Left colon (tissue), 2 donors: ENCODE results near the gene ACKR3. TPM values are rescaled to one million over a fixed set of nuclear protein-coding genes. Genes with fewer than 3 reads are reported as not detected.

Experiments
- ATAC-seq: fragments of 200-7000 bp; cut with Tn5 transposase; one replicate; pipeline ENCODE4 v1.9.1; 2020; ENCODE audit warnings: mild to moderate bottlenecking, moderate library complexity
- DNase-seq, 2 donors: peaks; one replicate each; pipeline ENCODE4 v3.0.0-alpha.2; 2020
- intact Hi-C, 2 donors: fragments of 100-400 bp; cut with DNase I in 1 of 2; cut with micrococcal nuclease in 1 of 2; formaldehyde crosslinking; loops; one replicate each; pipeline versions ENCODE4 v1.11.2 to v1.14.0; 2022; cut with DNase I, micrococcal nuclease
- total RNA-seq, 2 donors: library from RNA; stranded (reverse); fragmentation: NEBNext Ultra II Directional; extraction: Animal tissue kit (Norgen Biotek cat#: 25700); gene quantifications; one replicate each; pipeline ENCODE4 v1.2.1, GENCODE V29; 2021
- donor health status: DM: no; HTN: no; CAD: no.
- donor health status: DM: yes; HTN: yes; CAD: no.

Gene ACKR3
- total RNA-seq, 2 donors from 2014 or later: 8.5 to 11.3 TPM

GRCh38 chr2:236563953-236564352, 5.7 kb upstream of the ACKR3 start:
- no peak for ATAC-seq
- no peak for DNase-seq
- intact Hi-C loops: loop anchor here in 1 of 2 donors (10.0 kb wide), 1 partner anchor 209 kb away; no protein-coding TSS in a partner anchor

GRCh38 chr2:236565212-236565611, 4.4 kb upstream of the ACKR3 start:
- intact Hi-C loops: loop anchor here in 1 of 2 donors (5.0 to 10.0 kb wide), 2 partner anchors 53 to 210 kb away; no protein-coding TSS in a partner anchor

GRCh38 chr2:236565879-236566402, 3.7 kb upstream of the ACKR3 start:
- DNase-seq (no peak), ATAC-seq (no peak)
- intact Hi-C loops: loop anchor here in 1 of 2 donors (5.0 to 10.0 kb wide), 2 partner anchors 54 to 211 kb away; no protein-coding TSS in a partner anchor

More at GRCh38 chr2:236565212-236565611, 4.4 kb upstream of the ACKR3 start:
- ATAC-seq (no peak), DNase-seq (no peak)

DNA sequence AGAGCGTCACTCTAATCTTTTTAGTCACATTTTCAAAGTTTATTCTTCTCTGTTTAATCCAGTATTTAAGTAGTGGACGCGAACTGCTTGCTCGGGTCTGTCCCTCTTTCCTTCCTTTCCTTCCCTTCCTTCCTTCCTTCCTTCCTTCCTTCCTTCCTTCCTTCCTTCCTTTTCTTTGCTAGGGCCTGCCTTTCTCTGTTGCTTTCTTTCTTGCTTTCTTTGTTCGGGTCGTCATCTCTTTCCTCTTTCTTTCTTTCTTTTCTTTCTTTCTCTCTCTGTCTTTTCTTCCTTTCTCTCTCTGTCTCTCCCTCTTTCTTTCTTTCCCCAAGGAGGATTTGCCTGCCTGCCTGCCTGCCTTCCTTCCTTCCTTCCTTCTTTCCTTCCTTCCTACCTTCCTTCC, 3.0 kb upstream of the ACKR3 start:
- no peak for DNase-seq
- ATAC-seq: no peak
- intact Hi-C loops: loop anchor here in 1 of 2 donors (5.0 to 10.0 kb wide), 2 partner anchors 54 to 212 kb away; no protein-coding TSS in a partner anchor

GRCh38 chr2:236568068-236568921, 1.3 kb upstream of the ACKR3 start:
- intact Hi-C loops: loop anchor here in 1 of 2 donors (5.0 to 10.0 kb wide), 2 partner anchors 56 to 213 kb away; no protein-coding TSS in a partner anchor
- peak; percentile 21 for ATAC-seq
- peak in 1 of 2 donors; percentile 41 for DNase-seq

DNA sequence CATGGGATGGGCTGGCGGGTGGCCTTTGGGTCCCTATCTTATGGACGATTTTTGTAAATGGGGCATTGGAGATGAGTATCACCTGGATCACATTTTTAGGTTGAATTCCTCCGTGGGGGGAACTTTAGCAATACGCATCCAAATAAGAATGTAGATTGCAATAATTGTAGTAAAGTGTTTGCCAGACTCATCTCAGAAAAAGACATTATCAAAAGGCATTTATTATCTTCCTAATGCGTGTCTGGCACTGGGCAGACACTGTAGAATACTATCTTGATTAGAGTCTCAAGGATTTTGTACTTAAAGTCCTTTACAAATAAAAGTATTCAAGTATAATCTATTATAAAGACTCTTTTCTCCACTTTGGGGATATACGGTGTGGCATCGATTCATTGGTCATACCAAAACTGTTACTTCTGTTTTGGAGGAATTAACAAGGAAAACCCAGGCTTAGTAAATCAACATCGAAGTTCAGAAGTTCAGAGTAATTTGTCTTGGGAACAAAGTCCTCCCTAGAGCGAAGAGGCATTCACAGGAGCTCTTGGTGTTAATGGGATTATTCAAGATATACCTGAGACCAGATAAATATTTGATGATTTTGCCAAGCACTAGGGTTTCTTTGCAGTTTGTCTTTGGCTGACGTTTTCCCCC, 578 bp upstream of the ACKR3 start:
- no peak for ATAC-seq
- intact Hi-C loops: loop anchor here in 1 of 2 donors (5.0 to 10.0 kb wide), 2 partner anchors 57 to 214 kb away; no protein-coding TSS in a partner anchor
- no peak for DNase-seq

DNA sequence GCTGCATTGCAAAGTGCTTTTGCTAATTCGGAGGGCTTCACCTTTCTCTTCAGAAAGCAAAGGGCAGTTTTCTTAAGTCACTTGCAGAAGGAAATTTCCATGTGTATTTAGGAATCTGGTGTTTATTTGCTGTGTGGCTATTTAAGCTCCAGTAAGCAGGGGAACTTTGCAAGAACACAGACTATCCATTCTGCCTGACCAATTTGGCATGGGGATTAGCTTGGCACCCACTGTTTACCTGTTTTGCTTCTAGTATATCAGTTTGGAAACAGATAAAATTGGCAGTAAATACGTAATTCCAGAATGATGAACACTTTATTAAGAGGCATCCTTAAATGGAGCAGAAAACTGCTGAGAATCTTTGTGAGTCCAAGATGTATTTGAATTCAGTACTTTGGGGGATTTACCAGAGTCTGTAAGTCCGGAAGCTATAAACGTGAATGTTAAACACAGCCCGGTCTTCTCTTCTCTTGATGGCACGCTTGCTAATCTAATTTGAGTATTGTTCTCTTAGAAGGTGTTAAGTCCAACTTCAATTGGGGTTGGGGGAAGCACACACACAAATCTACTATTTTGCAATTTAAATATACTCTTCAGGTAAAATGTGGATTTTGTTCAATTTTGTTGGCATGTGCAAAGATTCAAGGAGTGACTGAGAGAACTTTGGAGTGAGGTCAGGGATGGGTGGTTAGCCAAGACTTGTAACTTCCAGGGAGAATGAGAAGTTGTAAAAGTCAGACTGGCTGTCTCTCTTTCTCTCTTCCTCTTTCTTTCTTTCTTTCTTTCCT, 650 bp downstream of the ACKR3 start:
- intact Hi-C loops: no loop called here
- no peak for ATAC-seq
- DNase-seq: no peak

DNA sequence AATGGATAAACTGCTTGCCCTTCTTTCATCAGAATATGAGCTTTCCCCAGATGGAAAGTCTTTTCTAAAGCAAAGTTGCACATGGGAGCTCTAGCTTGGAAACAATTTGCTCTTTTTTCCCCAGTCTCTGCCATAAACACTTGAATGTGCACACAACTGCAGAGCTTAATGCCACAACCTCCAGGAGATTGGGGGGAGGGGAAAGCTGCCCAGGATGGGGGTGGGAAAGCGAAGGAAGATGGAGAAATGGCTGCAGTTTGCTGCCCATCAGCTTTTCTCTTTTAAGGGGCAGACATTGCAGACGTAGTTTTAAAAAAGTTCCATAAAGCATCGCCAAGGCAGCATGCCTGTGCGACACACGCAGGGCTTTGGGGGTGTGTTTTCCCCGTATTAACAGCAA, 1.5 kb downstream of the ACKR3 start:
- no peak for DNase-seq
- intact Hi-C loops: no loop called here

GRCh38 chr2:236572482-236572881, 2.9 kb downstream of the ACKR3 start:
- DNase-seq (no peak), ATAC-seq (no peak)
- intact Hi-C loops: no loop called here

More for the DNA sequence above, 1.5 kb downstream of the ACKR3 start:
- ATAC-seq: no peak

- DNase-seq (no peak), ATAC-seq (no peak)
- intact Hi-C loops: no loop called here
Measured at GRCh38 chr2:236573066-236573929, 3.7 kb downstream of the ACKR3 start.

DNA sequence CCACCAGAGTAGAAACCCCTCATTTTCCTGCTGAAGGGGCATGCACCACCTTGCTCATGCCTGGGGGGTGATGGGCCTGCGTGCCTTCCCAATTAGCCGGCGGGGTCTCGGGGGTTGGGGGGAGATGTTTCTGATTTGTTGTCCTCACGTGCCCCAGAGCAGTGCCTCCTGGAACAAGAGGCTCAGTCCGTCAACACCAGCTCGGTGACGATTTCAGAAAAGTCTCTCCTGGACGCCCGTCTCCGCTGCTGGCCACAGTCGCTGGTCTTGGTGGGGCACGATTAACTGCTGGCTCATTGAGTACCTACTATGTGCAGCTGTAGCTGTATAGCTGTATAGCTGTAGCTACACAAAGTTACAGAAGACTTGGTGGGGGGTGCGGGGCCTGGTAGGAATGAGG, 4.4 kb downstream of the ACKR3 start:
- ATAC-seq: no peak
- DNase-seq: no peak
- intact Hi-C loops: no loop called here

GRCh38 chr2:236574424-236575145, 5.0 kb downstream of the ACKR3 start:
- ATAC-seq (no peak), DNase-seq (no peak)
- intact Hi-C loops: no loop called here

DNA sequence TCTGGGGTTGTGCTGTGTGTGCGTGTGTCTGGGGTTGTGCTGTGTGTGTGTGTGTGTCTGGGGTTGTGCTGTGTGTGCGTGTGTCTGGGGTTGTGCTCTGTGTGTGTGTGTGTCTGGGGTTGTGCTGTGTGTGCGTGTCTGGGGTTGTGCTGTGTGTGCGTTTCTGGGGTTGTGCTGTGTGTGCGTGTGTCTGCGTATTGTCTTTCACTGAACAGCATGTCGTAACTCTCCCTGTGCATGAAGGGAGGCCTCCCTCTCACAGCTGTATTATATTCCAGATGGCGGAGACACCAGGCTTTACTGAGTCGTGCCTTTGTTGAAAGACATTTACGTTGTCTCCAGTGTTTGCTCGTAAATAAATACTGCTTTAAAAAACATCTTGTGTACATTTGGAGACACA, 5.9 kb downstream of the ACKR3 start:
- DNase-seq: no peak
- no peak for ATAC-seq
- intact Hi-C loops: no loop called here

GRCh38 chr2:236576087-236576486, 6.5 kb downstream of the ACKR3 start:
- ATAC-seq (no peak), DNase-seq (no peak)
- intact Hi-C loops: no loop called here

DNA sequence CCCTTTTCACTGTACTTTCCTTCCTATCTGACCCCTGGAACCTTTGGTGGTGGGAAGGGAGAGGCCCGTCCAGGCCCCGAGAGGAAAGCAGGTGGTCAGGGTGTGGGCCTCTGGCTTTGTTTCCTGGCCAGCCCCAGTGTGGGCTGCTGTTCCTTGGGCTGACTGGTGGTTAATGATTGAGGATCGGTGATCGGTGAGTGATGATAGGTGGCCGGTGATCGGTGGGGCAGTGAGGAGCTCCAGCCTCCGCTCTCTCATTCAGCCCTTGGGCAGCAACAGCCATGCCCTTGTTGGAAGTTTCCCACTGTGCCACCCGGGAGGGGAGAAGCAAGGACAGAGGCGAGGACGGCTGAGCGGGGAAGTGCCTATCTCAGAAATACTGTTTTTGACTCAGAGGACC, 7.3 kb downstream of the ACKR3 start:
- intact Hi-C loops: no loop called here
- no peak for ATAC-seq
- no peak for DNase-seq

DNA sequence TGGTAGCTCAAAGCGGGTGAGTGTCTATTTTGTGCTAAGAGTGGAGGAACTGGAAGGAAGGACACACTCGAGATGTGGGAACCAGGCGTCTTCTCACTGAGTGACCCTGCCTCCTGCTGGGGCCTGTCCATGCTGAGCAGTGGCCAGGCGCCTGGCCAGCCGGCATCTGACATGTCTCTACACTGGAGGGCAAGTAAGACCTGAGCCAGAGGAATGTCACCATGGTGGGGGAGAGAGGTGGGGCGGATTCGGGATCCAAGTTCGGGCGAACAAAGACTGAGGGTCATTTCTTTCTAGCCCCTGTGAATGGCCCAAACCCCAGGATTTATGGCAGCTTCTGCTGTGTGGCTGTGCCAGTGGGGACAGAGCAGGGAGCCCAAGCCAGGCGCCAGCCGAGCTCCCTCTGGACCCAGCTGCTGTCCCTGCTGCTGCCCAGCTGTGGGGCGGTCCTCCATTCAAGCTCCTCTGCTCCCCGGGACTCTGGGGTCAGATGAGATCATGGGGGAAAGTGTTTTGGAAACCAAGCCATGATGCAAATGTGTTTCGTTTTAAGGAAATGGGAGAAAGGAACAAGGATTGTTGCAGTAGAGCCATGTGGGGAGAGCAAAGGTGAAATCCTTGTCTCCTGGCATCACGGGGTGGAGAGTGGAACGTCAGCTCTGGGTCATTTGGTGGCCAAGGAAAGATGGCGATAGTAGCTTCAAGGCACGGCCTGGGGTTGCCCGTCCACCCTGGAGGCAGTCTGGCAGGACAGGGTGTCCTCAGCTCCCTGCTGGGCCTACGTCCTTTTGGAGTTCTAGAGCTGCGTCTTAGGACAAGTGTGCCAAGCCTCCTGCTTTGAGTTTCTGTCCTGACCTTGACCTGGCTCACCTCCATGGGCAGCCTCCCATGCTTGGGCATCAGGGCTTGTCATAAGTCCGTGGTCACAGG, 8.1 kb downstream of the ACKR3 start:
- DNase-seq: no peak
- ATAC-seq: no peak
- intact Hi-C loops: no loop called here
